HG02973 (cell line): Measurements from ENCODE around the gene TRPV6.

ENCODE experiments used
- ATAC-seq: cut with Tn5 transposase; IDR thresholded peaks from one replicate; pipeline ENCODE4 v1.9.1; 2021; ENCODE audit warnings: moderate library complexity; ENCODE audit not compliant: unreplicated experiment

Gene TRPV6

DNA sequence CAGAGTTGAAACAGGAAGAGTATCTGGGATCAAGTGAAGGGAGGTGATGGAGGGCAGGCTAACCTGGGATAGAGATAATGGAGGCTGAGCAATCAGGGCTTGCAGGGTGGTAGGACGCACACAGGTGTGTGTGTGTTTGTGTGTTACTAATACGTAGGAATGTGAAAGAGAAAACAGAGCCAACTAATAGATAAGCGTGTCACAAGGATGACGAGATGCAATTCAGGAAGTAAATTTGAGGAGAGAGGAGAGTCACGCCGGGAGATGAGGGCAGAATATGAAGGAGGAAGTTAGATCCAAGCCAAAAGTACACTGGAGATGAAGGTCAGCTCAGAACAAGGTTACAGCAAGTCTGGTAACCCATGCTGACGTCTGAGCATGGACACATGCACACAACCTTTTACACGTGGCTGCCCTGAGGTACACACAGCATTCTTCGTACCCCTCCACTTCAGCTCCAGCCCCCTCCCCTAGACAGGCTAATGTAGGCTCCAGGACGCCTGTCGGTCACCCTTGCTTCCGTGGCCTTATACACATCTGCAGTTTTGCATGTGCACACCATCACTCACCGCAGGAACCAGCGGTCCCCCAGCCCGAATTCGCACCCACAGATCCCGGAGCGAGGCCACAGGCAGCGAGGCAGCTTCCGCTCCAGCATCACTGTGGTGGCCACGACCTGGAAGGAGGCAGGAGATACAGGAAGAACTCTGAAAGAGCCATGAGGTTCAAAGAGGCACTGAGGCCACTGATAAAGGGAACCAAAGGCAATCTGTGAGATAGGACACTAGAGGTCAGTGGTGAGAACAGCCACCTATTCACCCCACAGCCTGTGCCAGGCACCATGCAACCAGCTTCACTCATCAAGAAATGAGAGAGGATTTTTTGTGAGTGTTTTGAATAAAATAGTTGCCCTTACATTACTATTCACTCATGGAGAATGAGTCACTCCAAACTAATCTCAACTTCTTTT is 23.7 kb upstream of the TRPV6 start:
- ATAC-seq = no peak

DNA sequence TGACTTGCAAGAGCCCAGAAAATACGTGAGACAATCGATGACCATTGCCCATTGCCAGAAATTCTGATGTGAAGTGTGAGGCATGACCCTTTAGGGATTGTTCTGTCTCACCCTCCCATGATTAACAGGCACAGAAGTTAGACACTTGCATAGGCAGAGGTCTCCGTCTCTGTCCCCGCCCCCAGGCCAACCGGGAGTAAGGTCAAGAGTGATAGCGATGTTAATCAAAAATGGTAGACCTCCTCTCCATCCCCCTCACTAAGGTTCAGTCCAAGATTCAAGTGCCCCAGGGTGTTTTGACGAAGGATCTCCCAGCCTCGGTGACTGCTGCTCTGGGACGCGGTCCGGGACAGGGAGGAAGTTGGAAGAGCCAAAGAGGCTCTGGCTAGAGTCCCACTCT is 22.7 kb upstream of the TRPV6 start:
- no peak for ATAC-seq

DNA sequence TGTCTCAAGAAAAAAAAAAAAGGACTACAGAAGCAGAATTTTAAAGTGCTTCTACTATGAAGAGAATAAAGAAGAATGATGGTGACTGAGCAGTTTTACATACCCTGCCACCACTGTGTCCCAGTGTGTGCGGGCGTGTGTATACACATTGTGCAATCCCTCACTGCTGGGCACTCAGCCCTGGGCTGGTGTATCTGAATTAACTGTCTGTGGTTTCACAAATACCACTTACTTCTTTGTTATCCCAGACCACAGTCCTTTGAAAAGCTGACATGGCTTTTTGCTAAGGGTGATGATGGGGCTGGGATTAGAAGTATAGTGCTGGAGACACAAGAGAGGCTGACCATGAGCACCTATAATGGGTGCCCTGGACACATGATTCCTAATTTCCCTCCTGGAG is 21.1 kb upstream of the TRPV6 start:
- no peak for ATAC-seq

DNA sequence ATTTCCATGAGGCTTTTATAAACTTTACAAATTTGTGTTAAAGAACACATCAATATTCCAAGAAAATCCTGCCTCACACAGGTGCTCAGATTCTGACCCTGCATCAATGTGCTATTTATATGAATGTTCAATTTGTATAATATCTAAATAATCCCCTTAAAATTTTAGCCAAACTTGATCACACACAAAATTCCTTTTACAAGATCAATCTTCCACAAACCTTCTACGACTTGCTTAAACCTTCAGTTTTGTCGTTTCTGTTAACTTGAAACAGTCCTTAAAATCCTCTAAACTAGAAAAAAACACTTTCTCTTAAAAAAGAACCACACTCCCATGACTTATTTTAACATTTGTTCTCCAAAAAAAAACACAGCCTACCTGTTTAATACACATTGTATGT is 20.2 kb upstream of the TRPV6 start:
- ATAC-seq = no peak

DNA sequence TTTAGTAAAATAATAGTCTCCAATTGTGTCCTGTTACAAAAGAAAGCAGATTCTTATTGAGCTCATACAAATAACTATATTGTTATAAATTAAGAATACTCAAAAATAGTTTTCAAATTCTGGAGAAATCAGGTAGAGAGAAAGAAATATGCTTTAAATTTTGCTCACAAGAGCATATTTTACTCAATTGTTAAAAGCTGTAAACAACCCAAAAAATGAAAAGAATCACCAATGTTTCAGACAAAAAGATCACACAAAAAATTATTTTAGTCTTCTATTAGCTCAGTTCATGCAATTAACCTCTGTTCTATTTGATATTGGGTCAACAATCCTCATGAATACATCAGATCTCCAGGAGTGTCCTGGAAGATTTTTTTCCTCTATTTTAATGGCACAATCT is 18.6 kb upstream of the TRPV6 start:
- ATAC-seq = no peak

DNA sequence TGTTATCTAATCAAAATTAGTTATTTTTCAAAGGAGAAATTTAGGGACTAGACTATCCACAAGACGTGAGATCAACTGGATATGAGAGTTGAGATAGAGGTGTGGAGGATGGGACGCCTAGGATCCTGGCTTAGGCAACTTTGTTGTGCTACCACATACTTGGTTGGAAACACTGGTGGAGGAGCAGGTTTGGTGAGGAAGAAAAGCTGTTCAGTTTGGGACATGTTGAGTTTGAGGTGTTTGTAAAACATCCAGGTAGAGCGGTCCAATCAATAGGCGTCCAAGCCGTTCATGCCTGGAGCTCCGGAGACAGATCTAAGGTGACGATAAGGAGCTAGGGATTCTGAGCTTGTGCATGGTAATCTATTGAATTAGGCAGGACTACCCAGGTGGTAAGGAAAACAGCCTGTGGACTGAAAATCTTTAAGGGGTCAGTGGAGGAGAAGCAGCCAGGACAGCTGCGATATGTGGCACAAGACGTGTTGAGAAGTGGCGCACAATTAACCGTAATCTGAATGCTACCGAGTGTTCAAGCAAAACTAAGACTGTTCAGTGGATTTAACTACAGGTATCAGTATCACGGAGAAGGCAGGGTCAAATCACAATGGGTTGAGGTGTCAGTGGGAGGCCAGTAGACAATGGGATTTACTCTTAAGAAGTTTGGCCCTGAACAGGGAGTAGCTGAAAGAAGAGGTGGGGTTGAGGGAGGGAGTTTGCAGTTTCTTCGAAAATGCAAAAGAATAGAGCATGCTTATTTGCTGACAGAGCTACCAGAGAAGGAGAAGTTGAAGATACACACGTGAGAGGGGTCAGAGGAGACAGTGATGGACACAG is 16.1 kb upstream of the TRPV6 start:
- ATAC-seq = no peak

DNA sequence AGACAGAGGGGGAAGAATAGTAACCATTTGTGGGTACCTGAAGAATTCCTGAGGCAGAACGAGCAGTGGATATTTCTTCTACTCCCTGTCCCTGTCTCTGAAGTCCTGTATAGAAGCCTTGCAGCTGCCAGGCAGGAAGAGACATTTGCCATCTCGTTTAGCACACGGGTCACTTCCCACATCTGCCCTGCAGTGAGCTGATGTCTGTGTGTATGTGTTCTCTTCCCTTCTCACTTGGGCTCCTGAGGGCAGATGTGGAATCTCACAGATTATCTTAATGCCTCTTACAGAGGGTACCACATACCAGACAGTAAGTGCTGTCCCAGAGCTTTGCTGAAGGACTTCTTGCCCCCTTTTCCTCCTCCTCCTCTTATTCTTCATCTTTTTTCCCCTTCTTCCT is 14.1 kb upstream of the TRPV6 start:
- ATAC-seq = no peak

DNA sequence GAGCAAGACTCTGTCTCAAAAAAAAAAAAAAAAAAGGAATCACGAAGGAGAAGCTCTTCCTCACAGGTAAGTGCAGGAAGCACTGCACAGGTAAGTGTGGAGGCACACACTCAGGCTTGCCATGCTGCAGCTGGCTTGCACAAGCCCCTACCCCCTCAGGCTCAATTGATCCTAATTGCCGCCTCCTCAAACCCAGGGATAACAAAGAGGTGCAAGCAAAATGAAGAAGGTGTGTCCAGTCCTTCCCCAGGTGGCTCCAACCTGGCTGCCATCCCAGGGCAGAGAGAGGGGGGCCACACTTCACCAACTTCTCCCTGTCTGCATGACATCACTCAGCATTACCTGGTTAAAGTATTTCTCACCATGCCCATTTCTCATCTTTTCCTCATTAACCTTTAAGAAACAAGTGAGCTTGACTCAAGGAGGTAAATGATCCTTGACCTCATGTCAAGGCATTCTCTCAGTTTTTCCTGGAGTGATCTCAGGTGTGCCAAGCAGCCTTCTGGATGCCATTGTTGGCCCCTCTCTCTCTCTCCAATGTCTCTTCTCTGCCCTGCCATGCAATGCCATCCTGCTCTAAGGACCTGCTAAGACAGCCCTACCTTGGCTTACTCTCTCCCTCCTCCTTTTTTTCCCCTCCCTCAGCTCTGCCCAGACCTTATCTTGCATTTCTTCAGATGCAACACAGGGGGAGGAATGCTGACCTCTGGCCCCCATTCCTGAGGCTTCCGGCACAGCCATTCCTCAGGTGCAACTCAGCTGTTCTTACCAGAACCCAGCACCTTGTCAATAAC is 13.0 kb upstream of the TRPV6 start:
- ATAC-seq = no peak

DNA sequence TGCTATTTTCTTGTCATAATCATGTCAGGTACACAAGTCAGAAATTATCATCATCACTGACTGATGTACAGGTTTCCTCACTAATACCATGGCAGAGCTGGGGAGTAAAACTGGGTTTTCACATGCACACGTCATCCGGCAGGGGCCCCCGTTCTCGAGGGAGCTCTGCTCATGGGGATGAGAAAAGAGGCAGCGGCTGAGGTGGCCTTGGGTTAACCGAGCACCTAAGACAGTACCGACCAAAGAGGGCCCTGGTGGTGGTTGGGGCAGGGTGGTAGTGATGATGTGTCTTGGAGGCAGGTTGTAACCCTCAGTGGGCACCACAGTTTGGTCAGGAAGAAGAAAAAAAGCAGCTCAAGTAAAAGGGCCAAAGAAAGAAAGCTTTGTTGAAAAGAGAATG is 12.1 kb upstream of the TRPV6 start:
- ATAC-seq = no peak

DNA sequence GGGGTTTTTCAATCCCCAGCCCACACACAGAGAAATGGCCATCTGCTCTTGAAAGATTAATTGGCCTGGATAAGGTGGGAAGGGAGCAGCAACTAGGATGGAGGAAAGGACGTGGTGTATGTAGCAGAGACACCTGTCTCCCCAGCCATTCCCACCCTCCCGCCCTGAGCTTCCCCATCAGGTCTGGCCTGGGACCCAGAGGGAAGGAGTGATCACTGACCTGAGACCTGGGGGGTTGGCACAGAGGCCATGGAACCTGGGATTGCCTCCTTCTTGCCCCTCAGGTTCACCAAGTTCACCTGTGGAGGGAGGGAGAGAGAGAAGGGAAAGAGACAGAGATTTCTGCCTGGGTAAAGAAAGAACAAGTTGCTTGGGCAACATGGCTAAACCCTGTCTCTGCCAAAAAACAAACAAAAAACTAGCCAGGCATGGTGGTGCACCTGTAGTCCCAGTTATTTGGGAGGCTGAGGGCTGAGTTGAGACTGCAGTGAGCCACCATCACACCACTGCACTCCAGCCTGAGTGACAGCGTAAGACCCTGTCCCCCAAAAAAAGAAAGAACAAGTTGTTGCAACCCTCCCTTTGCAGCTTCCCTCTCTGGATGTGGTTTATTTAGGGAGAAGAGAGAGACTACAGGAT is 11.3 kb upstream of the TRPV6 start:
- ATAC-seq = no peak

DNA sequence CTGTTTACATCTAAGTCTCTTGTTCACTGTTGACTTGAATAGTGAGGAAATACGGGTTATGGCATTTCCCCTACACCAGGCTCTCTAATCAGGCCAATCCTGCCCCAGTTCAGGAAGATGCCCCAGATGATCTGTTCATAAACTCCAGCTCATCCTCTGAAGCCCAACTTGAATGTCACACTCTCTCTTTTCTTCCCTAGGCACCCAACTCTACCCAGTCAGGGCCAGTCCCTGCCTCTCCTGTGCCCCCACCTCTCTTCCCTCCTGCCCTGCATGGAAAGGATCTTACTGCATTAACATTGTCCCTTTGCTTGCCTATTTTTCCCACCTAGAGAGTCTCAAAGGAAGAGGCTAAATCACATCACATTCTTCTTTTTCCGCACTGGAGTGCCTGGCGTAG is 10.6 kb upstream of the TRPV6 start:
- no peak for ATAC-seq

DNA sequence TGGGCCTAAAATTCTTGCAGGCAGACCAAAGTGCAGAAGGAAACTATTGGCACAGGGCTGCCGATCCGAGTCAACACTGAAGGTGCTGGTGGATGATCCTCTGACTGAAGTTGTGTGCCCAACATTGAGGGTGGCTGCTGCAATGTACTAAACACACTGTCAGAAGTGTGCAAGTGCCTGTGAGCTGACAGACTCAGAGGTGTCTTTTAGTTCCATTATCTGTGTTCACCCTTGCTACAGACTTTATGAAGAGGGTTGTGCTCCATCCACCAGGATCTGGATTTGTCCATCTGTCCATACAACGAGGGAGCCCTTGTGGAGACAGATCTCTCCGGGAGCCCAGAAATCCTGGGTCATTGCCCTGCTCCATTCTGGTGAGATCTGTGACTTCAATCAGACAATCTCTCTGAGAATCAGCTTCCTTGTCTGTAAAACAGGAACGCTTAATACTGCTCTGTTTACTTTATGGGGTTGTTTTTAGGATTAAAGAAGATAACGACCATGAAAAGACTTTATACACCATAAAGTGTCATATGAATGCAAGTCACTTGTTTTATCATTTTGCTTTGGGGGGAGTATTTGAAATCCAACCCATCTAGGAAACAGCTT is 9.5 kb upstream of the TRPV6 start:
- ATAC-seq = no peak

DNA sequence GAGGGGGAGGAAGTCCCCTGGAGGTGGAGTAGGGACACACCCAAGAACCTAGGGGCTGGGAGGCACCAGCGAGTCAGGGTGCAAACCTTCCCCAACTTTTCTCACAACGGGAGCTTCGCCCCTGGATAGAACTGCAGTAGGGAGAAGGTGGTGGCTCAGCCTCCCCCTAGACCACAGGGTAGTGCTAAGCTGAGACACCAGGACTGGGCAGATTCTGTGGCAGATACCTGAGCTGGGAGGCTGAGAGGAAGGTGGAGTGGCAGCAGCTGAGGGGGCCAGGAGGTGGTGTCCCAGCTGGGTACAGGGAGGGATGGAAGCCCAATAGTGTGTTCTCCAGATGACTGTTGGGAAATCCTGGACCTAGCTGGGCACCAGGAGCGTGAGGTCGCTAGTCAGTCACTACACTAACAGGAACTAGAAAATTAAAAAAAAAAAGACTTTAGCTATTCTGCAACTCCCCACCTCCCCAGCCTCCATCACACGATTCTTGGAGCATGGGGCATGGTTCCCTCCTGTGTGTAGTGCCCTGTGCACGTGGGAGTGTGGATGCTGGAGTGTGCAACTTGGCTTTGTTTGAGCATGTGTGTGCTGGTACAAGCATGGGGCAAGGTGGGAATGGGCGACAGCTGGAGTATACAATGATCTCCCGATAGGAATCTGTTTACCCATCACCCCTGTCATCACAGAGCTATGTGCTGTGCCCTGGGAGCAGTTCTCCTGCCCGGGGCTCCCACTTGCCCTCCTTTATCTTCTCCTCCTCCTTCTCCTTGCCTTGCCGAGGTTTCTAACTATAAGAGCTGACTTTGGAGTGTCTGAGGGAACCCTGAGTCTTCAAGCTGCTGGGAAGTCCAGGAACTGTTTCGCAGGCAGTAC is 8.8 kb upstream of the TRPV6 start:
- no peak for ATAC-seq

DNA sequence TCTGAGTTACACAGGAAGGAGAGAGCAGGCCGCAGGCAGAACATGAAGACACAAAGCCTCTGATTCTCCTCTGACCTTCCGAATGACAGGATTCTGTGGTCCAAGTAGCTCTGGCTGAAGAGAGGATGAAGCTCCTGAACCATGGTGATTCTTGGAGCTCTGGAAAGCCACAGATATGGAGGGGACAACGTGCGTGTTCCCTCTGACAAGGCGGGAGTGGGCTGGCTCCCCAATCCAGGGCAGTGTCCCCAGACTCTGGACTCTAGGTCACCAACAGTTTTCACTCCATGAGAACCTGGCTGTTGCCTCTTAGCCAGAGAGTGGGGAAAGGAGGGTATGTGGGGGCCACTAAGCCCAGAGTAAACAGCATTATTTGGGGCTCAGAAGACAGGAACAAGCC is 7.4 kb upstream of the TRPV6 start:
- ATAC-seq = no peak

DNA sequence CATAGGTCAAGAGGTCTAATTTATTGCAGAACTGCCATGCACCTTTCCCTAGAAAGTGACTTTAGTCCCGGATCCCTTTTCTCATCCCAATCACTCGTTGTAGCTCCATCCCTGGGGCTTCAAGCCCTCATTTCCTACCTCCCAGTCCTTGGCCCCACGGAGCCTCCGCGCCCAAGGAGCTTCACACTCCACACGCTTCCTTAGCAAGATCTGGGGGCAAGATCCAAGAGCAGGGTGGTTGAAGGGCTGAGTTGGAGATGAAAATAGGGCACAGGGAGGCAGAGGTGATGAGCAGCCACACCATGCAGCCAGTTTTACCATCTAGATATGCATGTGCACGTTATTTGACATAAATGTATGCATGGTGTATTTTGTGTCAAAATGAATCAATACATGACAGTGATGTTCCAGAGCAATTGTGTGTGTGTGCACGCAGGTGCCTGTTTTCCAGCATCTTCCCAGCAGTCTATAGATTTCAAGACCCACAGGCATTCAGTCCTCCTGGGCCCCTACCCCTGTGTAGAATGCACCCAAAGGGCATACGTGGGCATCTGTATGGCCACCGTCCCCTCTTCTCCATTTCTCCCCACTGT is 6.0 kb upstream of the TRPV6 start:
- no peak for ATAC-seq

DNA sequence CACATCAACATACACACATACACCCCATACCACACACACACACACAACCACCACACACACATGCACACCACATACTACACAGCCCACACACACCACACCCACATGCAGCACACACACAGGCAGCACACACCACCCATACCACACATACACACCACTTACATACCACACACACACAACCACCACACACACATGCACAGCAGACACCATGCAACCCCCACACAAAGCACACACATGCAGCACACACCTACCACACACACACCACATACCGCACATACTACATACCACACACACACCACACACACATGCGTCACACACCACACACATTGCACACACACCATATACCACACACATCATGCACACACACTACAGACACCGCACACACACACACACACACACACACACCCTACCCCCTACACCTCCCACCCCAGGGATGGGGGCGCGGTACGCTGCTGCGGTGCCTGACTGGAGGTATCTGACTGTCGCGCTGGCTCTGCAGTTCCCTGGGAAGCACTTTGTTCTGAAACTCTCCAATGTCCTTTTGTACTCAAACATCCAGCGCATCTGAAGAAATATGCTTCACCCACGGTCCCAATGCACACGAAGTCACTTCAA is 5.4 kb upstream of the TRPV6 start:
- no peak for ATAC-seq

DNA sequence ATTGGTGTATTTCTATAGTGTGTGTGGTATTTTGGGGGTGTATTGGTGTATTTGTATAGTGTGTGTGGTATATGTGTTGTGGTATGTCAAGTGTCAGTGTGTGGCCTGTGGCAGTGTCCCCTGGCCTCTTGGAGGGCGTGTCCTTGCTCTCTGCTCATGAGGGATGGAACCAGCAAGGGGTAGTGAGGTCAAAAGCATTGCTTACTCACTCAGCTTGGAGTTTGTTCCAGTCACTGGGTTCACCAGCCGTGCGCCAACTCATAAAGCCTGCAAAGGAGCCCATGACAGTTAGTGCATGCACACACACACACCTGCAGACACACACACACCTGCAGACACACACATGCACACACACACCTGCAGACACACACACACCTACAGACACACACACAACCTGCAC is 4.3 kb upstream of the TRPV6 start:
- ATAC-seq = no peak

DNA sequence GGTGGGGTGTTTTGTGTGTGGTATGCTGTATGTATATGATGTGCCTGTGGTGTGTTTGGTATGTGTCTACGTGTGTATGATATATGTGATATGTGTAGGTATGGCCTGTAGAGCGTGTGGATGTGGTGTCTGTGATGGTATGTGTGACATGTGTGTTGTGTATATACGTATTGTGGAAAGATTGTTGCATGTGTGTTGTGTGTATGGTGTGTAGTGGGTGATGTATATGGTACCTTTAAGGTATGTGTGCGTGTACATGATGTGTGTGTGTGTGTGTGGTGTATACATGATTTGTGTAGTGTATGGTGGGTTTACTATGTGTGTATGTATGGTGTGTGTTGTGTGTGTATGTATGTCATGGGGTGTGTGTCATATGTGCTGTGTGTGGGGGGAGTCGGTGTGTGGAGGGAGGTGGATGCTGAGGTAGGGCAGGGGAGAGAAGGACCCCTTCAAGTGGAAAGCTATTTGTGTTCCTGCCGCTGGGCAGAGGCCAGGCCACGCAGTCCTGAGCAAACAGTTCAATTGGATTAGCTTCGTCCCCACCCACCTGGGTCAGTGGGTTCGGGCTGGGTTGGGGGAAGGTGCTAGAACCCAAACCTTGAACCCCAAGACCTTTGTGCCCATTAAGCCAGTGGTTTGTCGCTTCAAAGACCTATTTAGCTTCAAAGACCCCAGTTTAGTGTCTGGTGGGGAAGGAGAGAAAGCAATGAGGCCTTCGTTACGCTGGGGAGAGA is 1.9 kb upstream of the TRPV6 start:
- ATAC-seq = no peak
